Ishikawa (cell line): ENCODE data around the gene KRTAP3-3.

Source experiments
- FOXM1 ChIP-seq: IDR thresholded peaks from 2 replicates; pipeline ENCODE4 v1.6.1; 2012; ENCODE audit warnings: low read depth, borderline replicate concordance
- RAD21 ChIP-seq: IDR thresholded peaks from 2 replicates; pipeline ENCODE4 v1.6.1; 2012; ENCODE audit warnings: low read depth
- YY1 ChIP-seq: IDR thresholded peaks from 2 replicates; pipeline ENCODE4 v1.6.1; 2012; ENCODE audit warnings: low read depth
- TF ChIP-seq, protein P1 (sequence below): IDR thresholded peaks from 2 replicates; pipeline ENCODE4 v1.6.1; 2012

- TF ChIP-seq RAD21: no peak
- TF ChIP-seq FOXM1: no peak
- TF ChIP-seq YY1: no peak
- TF ChIP-seq, protein P1, sequence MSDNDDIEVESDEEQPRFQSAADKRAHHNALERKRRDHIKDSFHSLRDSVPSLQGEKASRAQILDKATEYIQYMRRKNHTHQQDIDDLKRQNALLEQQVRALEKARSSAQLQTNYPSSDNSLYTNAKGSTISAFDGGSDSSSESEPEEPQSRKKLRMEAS: no peak
Measured at GRCh38 chr17:40949418-40949817, 44.5 kb downstream of the KRTAP3-3 start.
